ENCODE data around the gene DNAL1. TPM values are rescaled to one million over a fixed set of nuclear protein-coding genes. Genes with fewer than 3 reads are reported as not detected.

DNAL1 gene
- polyA plus RNA-seq, 1 of the 3 experiments (the other 2 are of a cell fraction), result 2.6 TPM

GRCh38 chr14:73745571-73746519, 101.1 kb downstream of the DNAL1 start:
- no peak overlapping the region for H3K4me3 ChIP-seq (ENCODE audit: low read depth in 2 of 2, low read length in 1 of 2)
- no peaks in the 10 kb centered on the region for H3K36me3 ChIP-seq (replicated peaks in 1 of 2; ENCODE audit: control insufficient read depth in 1 of 2, insufficient read depth in 2 of 2, low read length in 1 of 2)
- H2AFZ ChIP-seq (ENCODE audit: low read depth), result no peak overlapping the region
- no peaks in the 10 kb centered on the region for H3K27me3 ChIP-seq (ENCODE audit: insufficient read depth)
- peaks cover 99% of the 10 kb centered on the region for H3K79me2 ChIP-seq (ENCODE audit: insufficient read depth)
- H3K9me3 ChIP-seq, result no peaks in the 10 kb centered on the region
- H3K9ac ChIP-seq, result no peak overlapping the region
- WGBS (ENCODE audit: low lambda C conversion rate), result 94% methylated on average over 5 of the region's 7 CpGs
- ChIA-PET CTCF (interaction anchor here (1.0 to 5.7 kb wide), 10 partner anchors 8 to 135 kb away, joined by 3 to 27 read pairs (median 5); no protein-coding TSS in a partner anchor), POLR2A (interaction anchor here (0.5 to 1.6 kb wide), 2 partner anchors 14 to 54 kb away, joined by 4 to 6 read pairs; a partner anchor contains a TSS)
- DNase-seq, result peak; percentile 40
- H3K4me2 ChIP-seq, result 0 out of 2 replicates have a peak overlapping the region, but pooled peaks have one; percentile 20
- peak overlapping the region in 1 of 2 experiments; percentile 51; a peak in 2 of 4 replicates for H3K27ac ChIP-seq (ENCODE audit: low read depth in 2 of 2, low read length in 1 of 2)
- TF ChIP-seq FOSL2 (IDR thresholded peaks at IDR 0.05; ENCODE audit: borderline replicate concordance, low read depth) (no peak), FOXJ3 (CRISPR knock-in tag; IDR thresholded peaks at IDR 0.05) (no peak), CHD2 (IDR thresholded peaks at IDR 0.05; ENCODE audit: low read length, partially characterized antibody) (no peak), FOXM1 (IDR thresholded peaks at IDR 0.05; ENCODE audit: low read depth) (no peak), EP300 (IDR thresholded peaks at IDR 0.05; ENCODE audit: borderline replicate concordance in 1 of 2, low read depth in 1 of 2, low read length in 1 of 2) (no peak), RXRA (IDR thresholded peaks at IDR 0.05; ENCODE audit: borderline replicate concordance, low read depth) (no peak), YY1 (IDR thresholded peaks at IDR 0.05; ENCODE audit: low read depth) (no peak), MAX (IDR thresholded peaks at IDR 0.05; ENCODE audit: low read depth) (no peak), NRF1 (IDR thresholded peaks at IDR 0.05; ENCODE audit: low read depth, low read length) (no peak), USF2 (IDR thresholded peaks at IDR 0.05; ENCODE audit: borderline replicate concordance, low read depth, low read length) (no peak), CTCF (IDR thresholded peaks at IDR 0.05) (no peak), MEF2A (IDR thresholded peaks at IDR 0.05; ENCODE audit: borderline replicate concordance, low read depth) (no peak), NFIC (IDR thresholded peaks at IDR 0.05; ENCODE audit: borderline replicate concordance) (no peak), IRF3 (IDR thresholded peaks at IDR 0.05; ENCODE audit: low read depth, low read length) (no peak), SMC3 (IDR thresholded peaks at IDR 0.05; ENCODE audit: low read depth, low read length) (no peak), MXI1 (IDR thresholded peaks at IDR 0.05; ENCODE audit: low read depth, low read length) (no peak), RFX5 (IDR thresholded peaks at IDR 0.05; ENCODE audit: low read length) (no peak)
- no peaks in the 10 kb centered on the region for H3K9me2 ChIP-seq
- H3F3A ChIP-seq (replicated peaks; ENCODE audit: insufficient read depth), result no peaks in the 10 kb centered on the region
- H3K4me1 ChIP-seq (ENCODE audit: control insufficient read depth in 1 of 2, insufficient read depth in 2 of 2, low read depth in 1 of 2, low read length in 1 of 2), result peaks cover 31 to 72% of the 10 kb centered on the region in 2 experiments; a peak in 3 of 4 replicates
- peaks cover 94% of the 10 kb centered on the region for H4K20me1 ChIP-seq (ENCODE audit: insufficient read depth)
